Vagina (tissue), 2 donors: ENCODE results near the gene RPS19BP1.

Experiments
- POLR2A ChIP-seq, 2 donors: fragments of 450-650 bp; IDR thresholded peaks; one replicate each; pipeline ENCODE4 v1.6.1; 2017; ENCODE audit warnings: antibody characterized with exemption in 2 of 2, mild to moderate bottlenecking in 2 of 2, moderate library complexity in 2 of 2
- TF ChIP-seq, protein P1 (sequence below), 3 experiments: fragments of 450-650 bp in 2 of 3; fragments of 200-600 bp in 1 of 3; sonication (generic) in 1 of 3; IDR thresholded peaks; one replicate each; pipeline ENCODE4 v1.5.1; 2017 to 2019; ENCODE audit warnings: antibody characterized with exemption in 3 of 3, mild to moderate bottlenecking in 2 of 3, moderate library complexity in 2 of 3

DNA sequence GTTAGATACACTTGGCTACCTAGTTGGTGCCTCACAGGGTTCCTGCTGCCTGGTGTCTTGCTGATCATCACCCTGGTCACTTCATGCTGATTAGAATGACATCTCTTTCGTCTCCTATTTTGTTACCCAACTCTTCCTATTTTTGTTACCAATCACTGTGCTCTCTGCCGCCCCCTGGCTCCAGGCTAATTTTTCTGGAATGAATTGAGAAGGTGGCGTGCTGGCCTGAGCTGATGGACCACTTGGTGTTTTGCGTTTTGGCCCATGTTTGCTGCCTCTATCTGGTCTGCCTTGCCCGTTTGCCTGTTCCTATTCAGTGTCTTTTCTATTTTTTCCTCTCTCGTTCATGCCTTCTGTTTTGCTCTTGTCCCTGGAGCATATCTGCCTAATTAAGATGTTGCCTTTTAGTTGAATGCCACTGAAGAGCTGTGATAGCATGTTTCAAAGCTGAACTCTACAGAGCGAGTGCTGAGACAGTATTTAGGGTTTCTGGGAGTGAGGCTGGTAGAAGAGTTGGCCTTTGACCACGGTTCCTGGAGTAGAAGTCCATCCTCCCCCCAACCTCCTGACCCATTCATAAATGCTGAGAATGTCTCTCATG is 18.1 kb downstream of the RPS19BP1 start:
- no peak for TF ChIP-seq POLR2A (IDR thresholded peaks at IDR 0.05)
- TF ChIP-seq, protein P1, sequence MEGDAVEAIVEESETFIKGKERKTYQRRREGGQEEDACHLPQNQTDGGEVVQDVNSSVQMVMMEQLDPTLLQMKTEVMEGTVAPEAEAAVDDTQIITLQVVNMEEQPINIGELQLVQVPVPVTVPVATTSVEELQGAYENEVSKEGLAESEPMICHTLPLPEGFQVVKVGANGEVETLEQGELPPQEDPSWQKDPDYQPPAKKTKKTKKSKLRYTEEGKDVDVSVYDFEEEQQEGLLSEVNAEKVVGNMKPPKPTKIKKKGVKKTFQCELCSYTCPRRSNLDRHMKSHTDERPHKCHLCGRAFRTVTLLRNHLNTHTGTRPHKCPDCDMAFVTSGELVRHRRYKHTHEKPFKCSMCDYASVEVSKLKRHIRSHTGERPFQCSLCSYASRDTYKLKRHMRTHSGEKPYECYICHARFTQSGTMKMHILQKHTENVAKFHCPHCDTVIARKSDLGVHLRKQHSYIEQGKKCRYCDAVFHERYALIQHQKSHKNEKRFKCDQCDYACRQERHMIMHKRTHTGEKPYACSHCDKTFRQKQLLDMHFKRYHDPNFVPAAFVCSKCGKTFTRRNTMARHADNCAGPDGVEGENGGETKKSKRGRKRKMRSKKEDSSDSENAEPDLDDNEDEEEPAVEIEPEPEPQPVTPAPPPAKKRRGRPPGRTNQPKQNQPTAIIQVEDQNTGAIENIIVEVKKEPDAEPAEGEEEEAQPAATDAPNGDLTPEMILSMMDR (IDR thresholded peaks at IDR 0.05): peak in 2 of 3 experiments; percentile 33 to 72
